ENCODE measurements around the gene PARVB. TPM values are rescaled to one million over a fixed set of nuclear protein-coding genes. Genes with fewer than 3 reads are reported as not detected.

The PARVB gene
- total and polyA plus RNA-seq, 11 donors, result 54.9 to 172 (median 95.8) TPM

DNA sequence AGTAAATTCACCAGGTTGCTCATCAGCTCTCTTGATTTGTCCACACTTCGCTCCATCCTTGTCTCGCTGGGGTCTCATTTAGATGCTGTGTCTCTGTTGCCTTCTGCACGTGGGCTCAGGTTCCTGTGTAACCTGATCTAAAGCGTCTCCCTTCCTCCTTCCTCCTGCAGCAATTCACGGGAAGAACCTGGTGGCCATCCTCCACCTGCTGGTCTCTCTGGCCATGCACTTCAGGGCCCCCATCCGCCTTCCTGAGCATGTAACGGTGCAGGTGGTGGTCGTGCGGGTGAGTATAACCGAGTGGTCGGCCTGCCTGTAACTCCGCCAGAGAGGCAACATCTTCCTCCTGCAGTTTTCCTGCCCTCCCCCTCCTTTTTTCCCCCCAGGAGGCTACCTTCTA, 108.6 kb downstream of the PARVB start:
- intact Hi-C loops (cut with DNase I), result no loop called here
- Histone ChIP-seq H3K4me3 (no peak overlapping the region), H3K27ac (no peak overlapping the region), H3K27me3 (no peaks in the 10 kb centered on the region), H3K4me1 (peaks cover 0 to 42% (median 10%) of the 10 kb centered on the region in 12 donors), H3K9me3 (peaks cover 0 to 17% (median 8%) of the 10 kb centered on the region in 12 donors), H3K36me3 (peaks cover 5 to 65% (median 47%) of the 10 kb centered on the region in 9 donors)
- DNase-seq (peak in 1 of 5 donors; percentile 11), ATAC-seq (no peak)
- TF ChIP-seq, protein P1, sequence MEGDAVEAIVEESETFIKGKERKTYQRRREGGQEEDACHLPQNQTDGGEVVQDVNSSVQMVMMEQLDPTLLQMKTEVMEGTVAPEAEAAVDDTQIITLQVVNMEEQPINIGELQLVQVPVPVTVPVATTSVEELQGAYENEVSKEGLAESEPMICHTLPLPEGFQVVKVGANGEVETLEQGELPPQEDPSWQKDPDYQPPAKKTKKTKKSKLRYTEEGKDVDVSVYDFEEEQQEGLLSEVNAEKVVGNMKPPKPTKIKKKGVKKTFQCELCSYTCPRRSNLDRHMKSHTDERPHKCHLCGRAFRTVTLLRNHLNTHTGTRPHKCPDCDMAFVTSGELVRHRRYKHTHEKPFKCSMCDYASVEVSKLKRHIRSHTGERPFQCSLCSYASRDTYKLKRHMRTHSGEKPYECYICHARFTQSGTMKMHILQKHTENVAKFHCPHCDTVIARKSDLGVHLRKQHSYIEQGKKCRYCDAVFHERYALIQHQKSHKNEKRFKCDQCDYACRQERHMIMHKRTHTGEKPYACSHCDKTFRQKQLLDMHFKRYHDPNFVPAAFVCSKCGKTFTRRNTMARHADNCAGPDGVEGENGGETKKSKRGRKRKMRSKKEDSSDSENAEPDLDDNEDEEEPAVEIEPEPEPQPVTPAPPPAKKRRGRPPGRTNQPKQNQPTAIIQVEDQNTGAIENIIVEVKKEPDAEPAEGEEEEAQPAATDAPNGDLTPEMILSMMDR (IDR thresholded peaks at IDR 0.05), result no peak
- no peak for TF ChIP-seq POLR2A (IDR thresholded peaks at IDR 0.05)
- 87 to 91% (median 90%) methylated on average over 12 of the region's 12 CpGs for WGBS, 4 donors

GRCh38 chr22:44133161-44133560, 109.1 kb downstream of the PARVB start:
- ATAC-seq, result no peak
- Histone ChIP-seq H3K27me3 (no peaks in the 10 kb centered on the region), H3K27ac (peak overlapping the region in 2 of 12 donors; percentile 7 to 67), H3K4me3 (no peak overlapping the region), H3K36me3 (peaks cover 5 to 69% (median 51%) of the 10 kb centered on the region in 9 donors), H3K4me1 (peaks cover 0 to 38% (median 6%) of the 10 kb centered on the region in 12 donors), H3K9me3 (peaks cover 0 to 19% (median 8%) of the 10 kb centered on the region in 12 donors)
- TF ChIP-seq, protein P1 (IDR thresholded peaks at IDR 0.05), result no peak
- TF ChIP-seq POLR2A (IDR thresholded peaks at IDR 0.05), result no peak
- DNase-seq, result no peak
- intact Hi-C loops (cut with DNase I), result no loop called here
- WGBS, 4 donors, result 90 to 95% (median 92%) methylated on average over 6 of the region's 6 CpGs

DNA sequence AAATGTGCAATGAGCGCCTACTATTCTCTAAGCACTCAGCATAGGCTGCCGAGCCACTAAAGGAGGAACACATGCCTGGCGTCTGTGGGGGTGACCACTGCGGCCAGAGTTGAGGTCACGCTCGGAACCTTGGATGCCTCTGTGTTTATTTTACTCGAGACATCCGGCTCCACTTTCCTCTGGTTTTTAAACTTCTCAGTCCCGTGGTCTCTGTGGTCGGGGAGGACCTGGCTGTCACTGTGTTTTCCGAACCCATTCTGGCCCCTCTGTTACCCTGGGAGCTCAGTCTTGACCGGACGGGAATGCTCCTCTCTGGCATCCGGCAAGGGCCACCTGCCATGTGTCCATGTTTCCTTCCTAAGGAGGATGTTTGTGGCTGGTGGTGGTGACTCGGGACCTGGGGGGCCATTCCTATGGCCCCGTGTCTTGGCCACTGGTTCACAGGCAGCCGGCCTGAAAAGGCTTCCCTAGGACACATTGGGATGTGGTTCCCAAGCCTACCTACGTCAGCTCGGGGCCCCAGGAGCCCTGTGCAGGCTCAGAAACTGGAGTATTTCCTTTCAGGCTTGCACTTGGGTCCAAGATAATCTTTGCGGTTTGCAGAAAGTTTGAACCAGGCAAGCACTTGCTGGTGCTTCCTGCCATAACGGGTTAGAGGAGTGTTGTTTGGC, 109.9 kb downstream of the PARVB start:
- Histone ChIP-seq H3K4me3 (no peak overlapping the region), H3K27ac (peak overlapping the region in 1 of 12 donors; percentile 67), H3K4me1 (peaks cover 0 to 36% (median 3%) of the 10 kb centered on the region in 12 donors), H3K36me3 (peaks cover 5 to 78% (median 51%) of the 10 kb centered on the region in 9 donors), H3K9me3 (peaks cover 0 to 19% (median 8%) of the 10 kb centered on the region in 12 donors), H3K27me3 (no peaks in the 10 kb centered on the region)
- ATAC-seq (peak in 3 of 4 donors; percentile 18 to 65 (median 44)), DNase-seq (peak in 2 of 5 donors; percentile 29 to 52)
- WGBS, 4 donors, result 61 to 94% (median 66%) methylated on average over 20 to 21 of the region's 21 CpGs
- intact Hi-C loops (cut with DNase I), result no loop called here
- no peak for TF ChIP-seq POLR2A (IDR thresholded peaks at IDR 0.05)
- TF ChIP-seq, protein P1 (IDR thresholded peaks at IDR 0.05), result no peak

DNA sequence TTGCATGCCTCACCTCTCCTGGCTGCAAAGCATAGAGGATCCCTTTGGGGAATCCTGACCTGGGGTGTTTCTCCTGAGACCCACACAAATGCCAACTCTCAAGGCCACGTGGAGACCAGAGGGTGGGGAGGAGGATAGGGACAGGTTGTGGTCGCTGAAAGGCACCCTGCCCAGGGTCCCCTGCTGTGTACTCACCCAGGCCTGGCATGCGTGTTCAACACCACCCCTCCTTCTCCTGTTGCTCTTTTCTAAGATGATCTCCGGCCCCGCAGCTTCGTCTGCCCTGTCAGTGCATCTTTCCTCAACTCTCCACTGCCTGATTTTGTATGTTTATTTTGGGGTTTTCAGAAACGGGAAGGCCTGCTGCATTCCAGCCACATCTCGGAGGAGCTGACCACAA, 112.0 kb downstream of the PARVB start:
- TF ChIP-seq, protein P1 (IDR thresholded peaks at IDR 0.05), result no peak
- TF ChIP-seq POLR2A (IDR thresholded peaks at IDR 0.05), result no peak
- ATAC-seq (no peak), DNase-seq (peak in 1 of 5 donors; percentile 31)
- no peak overlapping the region for H3K4me3 ChIP-seq
- H3K4me1 ChIP-seq, result peaks cover 0 to 52% (median 3%) of the 10 kb centered on the region in 12 donors
- WGBS, 4 donors, result 95 to 99% (median 97%) methylated on average over 8 of the region's 8 CpGs
- intact Hi-C loops (cut with DNase I), result no loop called here
- peaks cover 5 to 88% (median 60%) of the 10 kb centered on the region in 9 donors for H3K36me3 ChIP-seq
- no peak overlapping the region for H3K27ac ChIP-seq
- H3K9me3 ChIP-seq, result peaks cover 0 to 19% (median 8%) of the 10 kb centered on the region in 12 donors
- H3K27me3 ChIP-seq, result no peaks in the 10 kb centered on the region
